NCI-H2227 (cell line): ENCODE measurements around the gene RNF157.

Experiments
- DNase-seq: peaks from one replicate; lab custom pipeline; 2025; ENCODE audit not compliant: unreplicated experiment; lab: John Stamatoyannopoulos, UW

Gene RNF157

GRCh38 chr17:76094046-76094445, 146.2 kb downstream of the RNF157 start:
- DNase-seq: no peak

DNA sequence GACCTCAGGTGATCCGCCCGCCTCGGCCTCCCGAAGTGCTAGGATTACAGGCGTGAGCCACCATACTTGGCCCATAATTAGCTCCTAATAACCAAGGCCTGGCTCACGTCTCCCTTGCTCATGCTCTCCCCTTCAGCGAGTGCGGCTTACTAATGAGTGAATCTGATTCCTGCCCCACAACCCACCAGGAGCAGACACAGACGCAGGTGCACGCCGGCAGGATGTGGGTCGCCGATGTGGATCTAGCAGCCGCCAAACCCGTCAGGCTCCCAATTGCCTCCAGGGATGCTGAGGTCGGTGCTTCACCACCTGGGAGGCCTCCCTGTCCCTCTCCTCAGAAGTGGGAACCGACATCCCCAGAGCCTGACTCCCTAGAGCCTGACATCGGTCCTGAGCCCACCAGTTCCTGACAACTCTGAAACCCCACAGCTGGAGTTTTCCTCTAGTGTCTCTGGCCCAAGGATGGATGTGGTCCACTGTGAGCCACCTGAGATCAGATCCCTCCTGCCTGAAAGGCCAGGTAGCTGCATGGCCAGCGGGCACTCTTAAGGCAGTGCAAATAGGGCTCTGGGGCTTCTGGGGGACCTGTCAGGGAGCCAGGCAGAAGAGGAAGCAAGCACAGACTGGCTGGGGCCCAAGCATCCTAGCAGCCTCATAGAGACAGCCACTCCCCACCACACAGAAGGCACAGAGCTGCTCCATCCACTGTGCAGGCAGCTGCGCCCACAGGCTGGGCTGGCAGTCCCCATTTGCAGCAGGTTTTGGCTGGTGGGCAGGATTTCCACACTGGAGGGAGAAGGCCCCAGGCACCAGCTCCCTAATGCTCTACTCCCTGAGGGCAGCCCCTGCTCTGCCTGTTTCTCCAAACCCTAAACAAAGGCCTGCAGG, 147.5 kb downstream of the RNF157 start:
- no peak for DNase-seq
